HG02938 (cell line): ENCODE measurements around the gene FRMD4A.

ENCODE experiments used
- ATAC-seq: cut with Tn5 transposase; IDR thresholded peaks from one replicate; pipeline ENCODE4 v1.9.1; 2021; ENCODE audit warnings: mild to moderate bottlenecking, moderate library complexity; ENCODE audit not compliant: unreplicated experiment

FRMD4A gene

DNA sequence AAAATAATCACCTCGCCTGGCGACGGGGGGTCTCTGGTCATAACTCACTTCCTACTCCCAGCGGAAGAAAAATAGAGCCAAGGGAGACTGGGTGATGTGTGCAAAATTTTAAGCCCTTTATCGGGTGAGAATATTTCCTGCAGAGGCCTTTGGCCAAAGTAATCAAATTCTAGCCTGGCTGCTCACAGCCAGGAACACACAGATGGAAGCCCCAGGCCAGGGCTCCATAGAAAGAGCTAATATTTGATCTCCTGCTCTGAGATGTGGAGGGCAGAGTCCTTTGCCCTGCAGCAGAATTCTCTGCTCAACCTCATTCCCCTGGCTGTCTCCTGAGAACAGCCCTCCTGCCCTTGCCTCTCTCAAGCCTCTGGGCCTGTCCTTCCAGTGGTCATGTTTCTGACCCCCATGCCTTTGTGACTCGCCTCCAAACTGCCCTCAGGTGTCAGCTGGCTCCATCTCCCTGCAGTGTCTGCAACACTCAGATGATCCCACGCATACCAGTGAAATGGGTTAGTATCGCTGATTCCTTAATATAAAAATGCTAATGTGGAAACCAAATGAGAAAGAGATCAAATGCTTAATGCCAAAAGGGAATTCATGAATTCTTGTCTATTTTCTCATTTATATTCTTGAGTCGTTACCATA is 34.5 kb downstream of the FRMD4A start:
- no peak for ATAC-seq

GRCh38 chr10:14294347-14295059 is 36.2 kb downstream of the FRMD4A start:
- ATAC-seq, result no peak

DNA sequence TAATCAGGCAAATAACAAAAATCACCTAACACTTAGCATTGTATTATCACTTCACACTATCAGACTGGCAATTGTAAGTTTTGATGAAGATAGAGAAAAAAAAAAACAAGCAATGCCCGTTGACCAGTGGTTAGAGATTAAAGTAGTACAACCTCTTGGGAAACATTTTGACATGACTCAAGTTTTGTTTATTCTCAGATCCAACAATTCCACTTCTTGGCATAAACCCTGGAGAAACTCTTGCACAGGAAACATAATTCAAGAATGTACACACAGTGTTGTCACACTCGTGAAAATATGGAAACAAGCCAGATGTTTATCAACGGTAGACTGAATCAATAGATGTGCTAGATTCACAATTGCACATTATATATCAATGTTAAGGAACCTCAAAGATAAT is 37.2 kb downstream of the FRMD4A start:
- no peak for ATAC-seq

GRCh38 chr10:14291296-14291695 is 39.4 kb downstream of the FRMD4A start:
- no peak for ATAC-seq

GRCh38 chr10:14285941-14286560 is 44.7 kb downstream of the FRMD4A start:
- ATAC-seq, result no peak

DNA sequence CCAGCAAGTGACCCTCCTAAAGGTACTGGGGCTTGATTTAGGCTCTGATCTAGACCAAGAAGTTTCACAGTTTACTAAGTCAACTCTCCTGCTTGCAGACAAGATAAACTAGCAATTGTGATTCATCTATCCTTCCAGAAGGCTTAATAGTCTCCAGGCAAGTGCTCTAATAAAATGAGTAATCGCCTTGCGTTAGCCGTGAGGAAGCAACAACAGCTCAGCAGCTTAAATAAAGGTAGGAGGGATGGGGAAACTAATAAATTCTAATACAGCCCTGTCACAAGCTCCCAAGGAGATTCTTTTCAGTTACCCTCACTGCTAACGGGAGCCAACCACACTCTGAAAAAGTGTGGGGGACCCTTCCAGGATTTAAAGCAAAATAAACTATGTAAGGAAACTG is 48.4 kb downstream of the FRMD4A start:
- ATAC-seq, result no peak

- ATAC-seq, result no peak
Observed at GRCh38 chr10:14278533-14278932, 52.2 kb downstream of the FRMD4A start.

- no peak for ATAC-seq
Observed at GRCh38 chr10:14276210-14276609, 54.5 kb downstream of the FRMD4A start.

GRCh38 chr10:14271621-14272020 is 59.1 kb downstream of the FRMD4A start:
- ATAC-seq, result no peak

DNA sequence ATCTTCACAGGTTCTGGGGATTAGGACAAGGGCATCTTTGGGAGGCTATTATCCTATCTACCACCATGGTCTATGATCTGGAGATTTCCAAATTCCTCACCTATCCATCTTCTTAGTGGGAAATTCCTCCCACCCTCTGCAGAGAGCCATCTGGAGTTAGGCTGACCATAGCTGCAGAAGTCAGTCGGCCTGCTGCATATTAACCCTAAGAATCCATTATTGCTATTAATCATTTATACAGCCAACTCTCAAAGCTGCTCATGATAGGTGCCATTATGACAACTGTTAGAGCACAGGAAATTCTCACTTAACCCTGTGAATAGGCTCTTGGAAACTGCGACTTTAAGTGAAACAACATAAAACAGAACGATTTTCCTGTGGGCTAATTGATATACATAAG is 60.4 kb downstream of the FRMD4A start:
- ATAC-seq, result no peak

- ATAC-seq, result no peak
Observed at GRCh38 chr10:14265709-14266108, 65.0 kb downstream of the FRMD4A start.

- ATAC-seq, result no peak
Observed at GRCh38 chr10:14262836-14263425, 67.8 kb downstream of the FRMD4A start.

GRCh38 chr10:14261336-14261735 is 69.4 kb downstream of the FRMD4A start:
- no peak for ATAC-seq

DNA sequence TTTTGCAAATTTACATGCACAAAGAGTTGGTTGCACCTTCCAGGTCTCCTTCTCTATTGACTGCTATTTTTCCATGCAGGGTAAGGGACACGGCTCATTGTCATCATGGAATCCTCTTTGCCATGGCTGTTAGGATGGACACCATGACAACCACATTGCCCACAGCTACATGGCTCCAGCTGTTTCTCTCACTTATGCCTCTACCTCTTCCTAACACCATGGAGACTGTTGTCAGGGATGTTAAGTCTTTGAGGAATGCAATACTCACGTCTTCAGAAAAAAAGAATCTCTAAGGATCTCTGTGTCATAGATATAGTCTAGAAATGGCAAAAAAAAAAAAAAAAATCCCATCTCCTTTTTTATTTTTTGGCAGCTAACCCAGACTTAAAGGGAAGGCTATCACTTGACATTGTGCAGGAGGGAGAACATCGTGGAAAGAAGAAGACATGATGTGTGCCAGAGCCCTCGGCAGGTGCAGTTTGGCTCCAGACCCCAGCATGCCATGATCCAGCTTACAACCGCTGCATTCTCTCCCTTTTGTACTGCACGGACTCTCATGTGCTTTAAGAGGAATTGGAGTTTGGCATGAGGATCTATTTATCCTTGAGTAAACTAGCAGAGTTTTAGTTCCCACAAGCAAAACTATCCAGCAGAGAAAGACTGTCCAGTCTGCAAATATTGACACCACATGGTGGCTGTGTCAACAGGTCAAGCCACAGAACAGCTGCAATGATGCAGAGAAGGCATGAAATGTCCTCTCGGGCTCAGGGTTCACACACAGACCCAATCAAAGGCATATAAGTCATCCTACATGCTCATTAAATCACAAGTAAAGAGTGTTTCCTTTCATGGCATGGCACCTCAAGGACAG is 70.8 kb downstream of the FRMD4A start:
- ATAC-seq, result no peak

GRCh38 chr10:14254368-14254767 is 76.4 kb downstream of the FRMD4A start:
- no peak for ATAC-seq

DNA sequence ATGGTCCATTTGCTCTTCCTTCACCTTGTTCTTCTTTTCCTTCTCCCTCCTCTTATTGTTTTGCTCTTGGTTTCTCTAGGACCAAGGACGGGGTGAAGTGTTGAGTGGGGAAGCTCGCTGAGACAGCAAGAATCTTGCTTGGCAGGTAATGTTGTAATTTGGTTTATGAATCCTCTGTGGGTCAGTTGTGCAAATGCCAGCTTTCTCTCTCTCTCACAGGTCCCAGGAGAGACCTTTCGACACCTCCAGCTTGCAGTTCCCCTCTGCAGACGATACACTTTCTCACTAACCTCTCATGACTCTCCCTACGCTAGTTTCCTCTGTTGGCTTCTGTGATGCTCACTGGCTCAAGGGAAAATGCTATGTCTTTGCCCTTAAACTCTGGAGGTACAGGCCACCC is 77.0 kb downstream of the FRMD4A start:
- no peak for ATAC-seq

GRCh38 chr10:14253079-14253478 is 77.6 kb downstream of the FRMD4A start:
- no peak for ATAC-seq

DNA sequence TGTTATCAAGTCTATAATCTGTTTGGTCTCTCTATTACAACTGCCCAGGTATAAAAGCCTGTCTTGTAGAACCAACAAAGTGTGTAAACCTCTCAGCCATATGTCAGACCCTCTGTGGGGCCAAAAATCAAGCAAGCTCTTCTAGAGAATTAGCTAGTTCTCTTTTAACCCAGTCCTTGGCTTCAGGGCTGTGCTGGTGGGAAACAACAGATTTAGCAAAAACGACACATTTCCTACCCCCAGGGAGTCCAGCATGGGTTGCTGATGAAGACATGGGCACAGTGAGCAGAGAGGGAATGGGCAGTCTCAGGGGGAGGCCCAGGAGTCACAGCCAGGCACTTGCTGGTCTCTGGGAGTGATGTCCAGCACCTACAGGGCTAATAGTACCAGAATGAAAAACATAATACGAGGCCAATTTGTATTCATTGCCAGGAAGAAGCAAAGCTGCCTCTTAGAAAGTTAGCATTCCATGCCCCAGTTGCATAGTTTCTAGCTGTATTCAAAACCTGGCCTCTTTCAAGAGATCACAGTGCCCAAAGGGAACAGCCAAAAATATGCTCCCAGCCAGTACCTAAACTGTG is 80.1 kb downstream of the FRMD4A start:
- ATAC-seq, result no peak

- ATAC-seq, result no peak
Observed at GRCh38 chr10:14247377-14248116, 83.2 kb downstream of the FRMD4A start.

GRCh38 chr10:14244801-14245211 is 85.9 kb downstream of the FRMD4A start:
- no peak for ATAC-seq
